GM12878 (cell line): ENCODE results near the gene HS3ST2.

Experiments
- ASH2L ChIP-seq: fragments of 300-600, 200-600 bp; sonication (generic); IDR thresholded peaks from 2 replicates; pipeline ENCODE4 v1.6.1; 2017; ENCODE audit warnings: low read depth, mild to moderate bottlenecking, borderline replicate concordance
- CHD1 ChIP-seq: IDR thresholded peaks from 2 replicates; pipeline ENCODE4 v1.6.1; 2012; ENCODE audit warnings: low read depth, low read length, improper control_type of control experiment
- CTCF ChIP-seq, 3 experiments: IDR thresholded peaks in 2 of 3; conservative IDR thresholded peaks in 1 of 3; 2 replicates each; pipeline ENCODE4 v1.5.1; 2011; ENCODE audit warnings: low read depth in 3 of 3, low read length in 3 of 3, mild to moderate bottlenecking in 3 of 3, control low read depth in 2 of 3, moderate library complexity in 2 of 3, inconsistent platforms in 1 of 3, mixed read lengths in 1 of 3; ENCODE audit not compliant: control insufficient read depth in 2 of 3, insufficient read depth in 1 of 3; ENCODE audit errors: extremely low read depth in 1 of 3
- HDAC2 ChIP-seq: fragments of 200-600 bp; sonication (generic); IDR thresholded peaks from 2 replicates; pipeline ENCODE4 v1.6.1; 2017
- MTA3 ChIP-seq: IDR thresholded peaks from 2 replicates; pipeline ENCODE4 v1.6.1; 2012; ENCODE audit warnings: low read length, inconsistent platforms, borderline replicate concordance
- MYC ChIP-seq: IDR thresholded peaks from 2 replicates; pipeline ENCODE4 v1.6.1; 2011; ENCODE audit warnings: mild to moderate bottlenecking, low read length, moderate library complexity, inconsistent platforms; ENCODE audit not compliant: insufficient read depth, insufficient replicate concordance, insufficient read length, severe bottlenecking
- POLR2A ChIP-seq: IDR thresholded peaks from 2 replicates; pipeline ENCODE4 v1.6.1; 2011; ENCODE audit warnings: low read depth, mild to moderate bottlenecking, low read length
- POLR2AphosphoS5 ChIP-seq: IDR thresholded peaks from 2 replicates; pipeline ENCODE4 v1.6.1; 2011; ENCODE audit warnings: mild to moderate bottlenecking, low read length, inconsistent platforms
- SUZ12 ChIP-seq: fragments of 200-600 bp; sonication (generic); IDR thresholded peaks from one replicate; pipeline ENCODE4 v1.6.1; 2018; ENCODE audit warnings: antibody characterized with exemption, mild to moderate bottlenecking; ENCODE audit not compliant: unreplicated experiment
- USF1 ChIP-seq: IDR thresholded peaks from 2 replicates; pipeline ENCODE4 v1.6.1; 2011; ENCODE audit warnings: borderline replicate concordance, low read depth, mild to moderate bottlenecking, moderate library complexity, mixed read lengths, low read length; ENCODE audit not compliant: insufficient read depth; ENCODE audit errors: extremely low read length
- ZNF274 ChIP-seq: IDR thresholded peaks from one replicate; pipeline ENCODE4 v1.8.0; 2011; ENCODE audit not compliant: insufficient read length, insufficient read depth

- TF ChIP-seq HDAC2, result no peak
- no peak for TF ChIP-seq USF1
- no peak for TF ChIP-seq CTCF (IDR thresholded peaks at IDR 0.05 in 2 of 3, conservative IDR thresholded peaks at IDR 0.05 in 1 of 3; ENCODE audit: control insufficient read depth in 2 of 3, extremely low read depth in 1 of 3, insufficient read depth in 1 of 3, low read depth in 3 of 3, low read length in 3 of 3)
- no peak for TF ChIP-seq POLR2AphosphoS5
- no peak for TF ChIP-seq POLR2A
- no peak for TF ChIP-seq CHD1
- no peak for TF ChIP-seq SUZ12
- no peak for TF ChIP-seq MTA3
- no peak for TF ChIP-seq ASH2L
- TF ChIP-seq MYC, result no peak
- no peak for TF ChIP-seq ZNF274
Measured at GRCh38 chr16:22962905-22963304, 148.9 kb downstream of the HS3ST2 start.
